DOHH2 (cell line): ENCODE results near the gene TUNAR.

ENCODE experiments used
- EZH2phosphoT487 ChIP-seq: fragments of 200-600 bp; sonication (generic); IDR thresholded peaks from 2 replicates; pipeline ENCODE4 v1.6.1; 2017; ENCODE audit warnings: borderline replicate concordance, mild to moderate bottlenecking, antibody characterized with exemption, low read length, moderate library complexity, mixed read lengths
- TF ChIP-seq, protein P1 (sequence below): fragments of 200-600 bp; sonication (generic); IDR thresholded peaks from one replicate; pipeline ENCODE4 v1.5.1; 2014; ENCODE audit warnings: antibody characterized with exemption, mild to moderate bottlenecking, low read depth, low read length; ENCODE audit not compliant: poor library complexity, severe bottlenecking

DNA sequence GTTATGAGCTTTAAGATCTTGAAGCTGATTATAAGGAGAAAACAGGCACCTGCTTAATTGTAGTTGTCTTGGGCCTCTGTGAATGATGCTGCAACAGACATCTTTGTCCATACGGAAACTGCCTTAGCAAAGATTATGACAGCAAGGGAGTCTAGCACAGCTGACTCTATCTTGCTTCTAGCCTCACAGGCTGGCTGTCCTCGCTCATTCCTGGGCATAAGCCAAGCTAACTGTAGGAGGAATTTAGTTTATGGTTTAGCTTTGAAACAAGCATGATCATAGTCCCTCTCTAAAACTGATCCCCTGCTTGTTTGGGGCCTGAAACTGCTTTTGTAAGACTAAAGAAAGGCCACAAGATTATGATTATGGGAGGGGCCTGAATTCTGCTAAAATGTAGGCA lies 88.3 kb downstream of the TUNAR start:
- TF ChIP-seq, protein P1, sequence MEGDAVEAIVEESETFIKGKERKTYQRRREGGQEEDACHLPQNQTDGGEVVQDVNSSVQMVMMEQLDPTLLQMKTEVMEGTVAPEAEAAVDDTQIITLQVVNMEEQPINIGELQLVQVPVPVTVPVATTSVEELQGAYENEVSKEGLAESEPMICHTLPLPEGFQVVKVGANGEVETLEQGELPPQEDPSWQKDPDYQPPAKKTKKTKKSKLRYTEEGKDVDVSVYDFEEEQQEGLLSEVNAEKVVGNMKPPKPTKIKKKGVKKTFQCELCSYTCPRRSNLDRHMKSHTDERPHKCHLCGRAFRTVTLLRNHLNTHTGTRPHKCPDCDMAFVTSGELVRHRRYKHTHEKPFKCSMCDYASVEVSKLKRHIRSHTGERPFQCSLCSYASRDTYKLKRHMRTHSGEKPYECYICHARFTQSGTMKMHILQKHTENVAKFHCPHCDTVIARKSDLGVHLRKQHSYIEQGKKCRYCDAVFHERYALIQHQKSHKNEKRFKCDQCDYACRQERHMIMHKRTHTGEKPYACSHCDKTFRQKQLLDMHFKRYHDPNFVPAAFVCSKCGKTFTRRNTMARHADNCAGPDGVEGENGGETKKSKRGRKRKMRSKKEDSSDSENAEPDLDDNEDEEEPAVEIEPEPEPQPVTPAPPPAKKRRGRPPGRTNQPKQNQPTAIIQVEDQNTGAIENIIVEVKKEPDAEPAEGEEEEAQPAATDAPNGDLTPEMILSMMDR, result no peak
- TF ChIP-seq EZH2phosphoT487, result no peak
